ENCODE data around the gene UGT3A1. TPM values are rescaled to one million over a fixed set of nuclear protein-coding genes. Genes with fewer than 3 reads are reported as not detected.

The UGT3A1 gene
- total RNA-seq, 1 experiment from 2014 or later = 2.1 TPM

GRCh38 chr5:35902046-35902672 lies 89.0 kb downstream of the UGT3A1 start (continued):
- TF ChIP-seq E2F5 (CRISPR knock-in tag; IDR thresholded peaks at IDR 0.05) = no peak
- TF ChIP-seq ZNF512 (CRISPR knock-in tag; IDR thresholded peaks at IDR 0.05; ENCODE audit: borderline replicate concordance) = no peak
- TF ChIP-seq IRF2 (CRISPR knock-in tag; IDR thresholded peaks at IDR 0.05; ENCODE audit: borderline replicate concordance, low read depth) = no peak
- TF ChIP-seq FOXP4 (CRISPR knock-in tag; IDR thresholded peaks at IDR 0.05) = no peak
- no peak for TF ChIP-seq ATF2 (CRISPR knock-in tag; IDR thresholded peaks at IDR 0.05; ENCODE audit: borderline replicate concordance, low read depth)

Other genes starting within 250 kb of the UGT3A1 start
- 0.57 to 1.1 TPM (median 0.62 TPM) in 3 replicates for gene IL7R, start 134.5 kb downstream of the UGT3A1 start, total RNA-seq (2021)
- not detected in 3 replicates for gene CAPSL, start 52.8 kb downstream of the UGT3A1 start, total RNA-seq (2021)
- gene UGT3A2, start 75.5 kb upstream of the UGT3A1 start, total RNA-seq (2021) = 13.6 to 16.5 TPM (median 15.7 TPM) in 3 replicates
- 4.3 to 5.6 TPM (median 4.9 TPM) in 3 replicates for gene LMBRD2, start 160.5 kb upstream of the UGT3A1 start, total RNA-seq (2021)
- gene SKP2, start 160.7 kb upstream of the UGT3A1 start, total RNA-seq (2021) = 64.2 to 68.0 TPM (median 66.4 TPM) in 3 replicates

Data from WTC11 (cell line).